Gastroesophageal sphincter (tissue), 4 donors: ENCODE results near the gene THRSP. TPM values are rescaled to one million over a fixed set of nuclear protein-coding genes. Genes with fewer than 3 reads are reported as not detected.

Experiments used
- ATAC-seq: fragments of 150-250 bp; one replicate; pipeline ENCODE4 v1.9.1; 2016; ENCODE audit warnings: mild to moderate bottlenecking, moderate library complexity
- H3K27ac ChIP-seq, 4 donors: fragments of 200-600 bp; sonication (generic) in 3 of 4; 1 replicate in 3 of 4; 2 replicates in 1 of 4; pipeline ENCODE4 v1.5.1; 2016 to 2019
- H3K27me3 ChIP-seq: fragments of 200-600 bp; sonication (generic); one replicate; pipeline ENCODE4 v1.5.1; 2019
- H3K36me3 ChIP-seq, 2 donors: fragments of 200-600 bp; sonication (generic); one replicate each; pipeline ENCODE4 v1.5.1; 2019; ENCODE audit warnings: control low read depth in 1 of 2
- H3K4me1 ChIP-seq, 3 donors: fragments of 200-600 bp; sonication (generic); 1 replicate in 2 of 3; 2 replicates in 1 of 3; pipeline ENCODE4 v1.5.1; 2016 to 2019; ENCODE audit warnings: control low read depth in 2 of 3
- H3K4me3 ChIP-seq, 2 donors: fragments of 200-600 bp; sonication (generic); one replicate each; pipeline ENCODE4 v1.5.1; 2019; ENCODE audit warnings: mild to moderate bottlenecking in 1 of 2, moderate library complexity in 1 of 2
- H3K9me3 ChIP-seq, 3 donors: fragments of 200-600 bp; sonication (generic); one replicate each; pipeline ENCODE4 v1.5.1; 2017 to 2019; ENCODE audit warnings: control low read depth in 2 of 3
- CTCF ChIP-seq, 4 experiments: fragments of 200-600 bp in 2 of 4; fragments of 450-650 bp in 2 of 4; sonication (generic) in 1 of 4; IDR thresholded peaks; one replicate each; pipeline ENCODE4 v1.5.1; 2017 to 2019; ENCODE audit warnings: antibody characterized with exemption in 4 of 4, mild to moderate bottlenecking in 2 of 4, moderate library complexity in 2 of 4
- EP300 ChIP-seq: sonication (generic); formaldehyde crosslinking; IDR thresholded peaks from one replicate; pipeline ENCODE4 v1.6.1; 2017; ENCODE audit warnings: antibody characterized with exemption, mild to moderate bottlenecking
- POLR2A ChIP-seq, 2 donors: fragments of 450-650 bp; IDR thresholded peaks; one replicate each; pipeline ENCODE4 v1.6.1; 2017; ENCODE audit warnings: antibody characterized with exemption in 2 of 2, mild to moderate bottlenecking in 2 of 2, moderate library complexity in 1 of 2
- POLR2AphosphoS5 ChIP-seq: sonication (generic); formaldehyde crosslinking; IDR thresholded peaks from one replicate; pipeline ENCODE4 v1.6.1; 2017; ENCODE audit warnings: antibody characterized with exemption
- WGBS, 2 donors: methylation state at CpG; one replicate each; pipeline ENCODE4 v1.1.5; 2018; ENCODE audit warnings: low coverage in 1 of 2; 5-methylcytosine and 5-hydroxymethylcytosine counted together
- total RNA-seq, 4 donors: library from RNA; depleted of rRNA; stranded (reverse); fragments of >200 nt; gene quantifications; one replicate each; pipeline ENCODE4 v1.1.0, GENCODE V29; 2016

Gene THRSP
- total RNA-seq, 4 donors from 2014 or later: 2.0 TPM; not detected in 3

- Histone ChIP-seq H3K27ac (no peak overlapping the region), H3K36me3 (peaks cover 3 to 66% of the 10 kb centered on the region in 2 donors), H3K4me3 (no peak overlapping the region), H3K9me3 (no peaks in the 10 kb centered on the region), H3K4me1 (no peaks in the 10 kb centered on the region), H3K27me3 (no peaks in the 10 kb centered on the region)
- WGBS, 2 donors: 87 to 100% methylated on average over 1 to 4 of the region's 4 CpGs
- no peak for ATAC-seq
- no peak for TF ChIP-seq CTCF (IDR thresholded peaks at IDR 0.05)
- no peak for TF ChIP-seq EP300
- TF ChIP-seq POLR2A (IDR thresholded peaks at IDR 0.05): no peak
- TF ChIP-seq POLR2AphosphoS5: no peak
Measured at GRCh38 chr11:78099666-78100065, 36.0 kb downstream of the THRSP start.

GRCh38 chr11:78100261-78100660 lies 36.6 kb downstream of the THRSP start:
- no peak for TF ChIP-seq POLR2A (IDR thresholded peaks at IDR 0.05)
- no peak overlapping the region for H3K4me3 ChIP-seq
- WGBS, 2 donors: 87 to 88% methylated on average over 4 to 5 of the region's 5 CpGs
- H3K36me3 ChIP-seq: peaks cover 3 to 66% of the 10 kb centered on the region in 2 donors
- ATAC-seq: no peak
- H3K4me1 ChIP-seq: no peaks in the 10 kb centered on the region
- no peaks in the 10 kb centered on the region for H3K27me3 ChIP-seq
- H3K27ac ChIP-seq: no peak overlapping the region
- no peaks in the 10 kb centered on the region for H3K9me3 ChIP-seq

DNA sequence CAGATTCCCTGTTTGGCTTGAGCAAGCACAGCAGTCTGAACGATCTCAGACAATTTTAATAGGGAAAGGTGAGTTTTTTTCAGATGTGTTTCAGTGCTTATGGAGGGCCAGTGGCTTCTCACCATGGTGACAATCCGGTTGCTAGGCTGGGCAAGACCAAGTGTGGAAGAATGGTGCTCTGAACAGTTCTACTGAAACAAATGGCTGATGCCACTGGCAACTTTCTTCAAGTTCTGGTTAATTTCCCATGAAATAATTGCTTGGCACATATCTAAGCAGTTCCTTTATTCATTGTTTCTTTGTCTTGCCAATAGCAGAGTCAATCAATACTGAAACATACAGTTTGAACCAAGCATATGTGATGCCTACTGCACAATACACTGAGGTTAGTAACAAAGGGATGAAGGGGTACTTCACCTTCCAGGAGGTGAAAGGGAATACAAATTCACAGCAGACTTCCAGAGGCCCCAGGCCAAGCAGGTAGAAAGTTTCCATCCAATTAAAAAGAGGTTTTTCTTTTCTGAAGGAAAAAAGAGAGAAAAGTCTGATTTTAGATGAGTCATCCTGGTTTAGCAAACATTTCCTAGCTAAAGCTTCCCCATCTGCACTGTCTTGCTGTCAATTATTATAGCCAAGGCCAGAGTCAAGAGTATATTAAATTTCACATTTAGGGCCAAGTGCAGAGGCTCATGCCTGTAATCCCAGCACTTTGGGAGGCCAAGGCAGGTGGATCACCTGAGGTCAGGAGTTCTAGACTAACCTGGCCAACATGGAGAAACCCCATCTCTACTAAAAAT lies 37.2 kb downstream of the THRSP start:
- no peak for ATAC-seq

DNA sequence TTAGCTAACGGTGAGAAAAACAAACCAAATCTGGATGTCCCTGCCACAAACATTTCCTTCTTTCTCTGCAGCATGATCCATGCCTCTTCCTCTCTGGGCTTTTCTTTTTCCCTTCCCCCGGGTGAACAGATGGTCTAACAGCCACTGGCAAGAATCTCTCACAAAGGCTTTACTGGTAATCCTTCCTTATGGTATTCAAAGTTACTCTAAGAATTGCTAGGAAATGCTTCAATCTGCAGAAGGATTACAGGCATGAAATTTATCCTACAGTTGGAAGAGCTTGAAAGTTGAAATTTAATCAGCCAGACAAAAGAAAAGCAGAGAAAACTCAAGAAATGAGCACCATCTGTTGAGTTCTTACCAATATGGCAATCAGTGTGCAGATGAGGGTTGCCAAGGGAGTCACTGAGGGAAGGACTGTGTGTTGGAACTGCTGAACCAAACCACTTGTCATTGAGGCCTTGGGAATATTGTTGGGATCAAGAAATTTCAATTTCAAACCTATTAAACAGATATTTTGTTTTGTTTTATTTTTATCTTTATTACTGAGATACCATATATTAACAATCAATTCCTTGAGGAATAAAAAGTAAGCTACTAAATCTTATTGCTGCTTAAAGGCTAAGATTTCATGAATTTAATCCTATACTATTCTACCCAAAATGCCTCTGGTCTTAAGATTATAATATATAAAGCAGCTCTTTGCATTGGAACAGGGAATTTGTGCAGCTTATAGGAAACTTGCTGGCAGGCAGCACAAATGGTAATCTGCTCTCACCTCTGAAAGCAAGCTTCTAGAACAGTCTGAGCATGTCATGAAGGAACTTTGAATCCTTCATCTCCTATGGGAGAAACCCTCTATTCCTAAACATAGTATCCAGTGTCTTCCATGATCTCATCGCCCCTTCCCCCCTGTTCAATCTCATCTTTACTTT lies 45.7 kb downstream of the THRSP start:
- Histone ChIP-seq H3K36me3 (peaks cover 0 to 83% of the 10 kb centered on the region in 2 donors), H3K9me3 (no peaks in the 10 kb centered on the region), H3K27ac (no peak overlapping the region), H3K4me1 (no peaks in the 10 kb centered on the region), H3K4me3 (no peak overlapping the region), H3K27me3 (no peaks in the 10 kb centered on the region)
- no peak for ATAC-seq
- TF ChIP-seq EP300 (no peak), CTCF (IDR thresholded peaks at IDR 0.05) (no peak), POLR2A (IDR thresholded peaks at IDR 0.05) (no peak)
- 55 to 64% methylated on average over 3 of the region's 3 CpGs for WGBS, 2 donors

More for the DNA sequence above, 37.2 kb downstream of the THRSP start:
- no peak for TF ChIP-seq EP300
- Histone ChIP-seq H3K27ac (no peak overlapping the region), H3K4me1 (no peaks in the 10 kb centered on the region), H3K4me3 (no peak overlapping the region), H3K9me3 (no peaks in the 10 kb centered on the region), H3K27me3 (no peaks in the 10 kb centered on the region), H3K36me3 (peaks cover 3 to 67% of the 10 kb centered on the region in 2 donors)
- 74 to 100% methylated on average over 1 to 2 of the region's 2 CpGs for WGBS, 2 donors

DNA sequence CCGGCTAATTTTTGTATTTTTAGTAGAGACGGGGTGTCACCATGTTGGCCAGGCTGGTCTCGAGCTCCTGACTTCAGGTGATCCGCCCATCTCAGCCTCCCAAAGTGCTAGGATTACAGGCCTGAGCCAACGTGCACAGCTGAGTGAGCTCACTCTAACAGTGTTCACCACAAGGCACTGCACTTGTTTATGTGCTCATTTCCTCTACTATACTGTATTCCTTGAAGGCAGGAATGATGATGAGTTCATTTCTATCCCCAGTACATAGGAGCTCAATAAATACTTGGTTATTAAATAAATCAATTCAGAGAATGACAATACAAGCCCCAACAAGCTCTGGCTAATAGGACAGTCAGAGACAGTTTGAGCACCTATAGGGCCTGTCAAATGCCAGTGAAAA lies 46.7 kb downstream of the THRSP start:
- peaks cover 0 to 79% of the 10 kb centered on the region in 2 donors for H3K36me3 ChIP-seq
- H3K4me3 ChIP-seq: no peak overlapping the region
- TF ChIP-seq POLR2AphosphoS5 (no peak), EP300 (no peak), CTCF (IDR thresholded peaks at IDR 0.05) (no peak), POLR2A (IDR thresholded peaks at IDR 0.05) (no peak)
- WGBS, 2 donors: 90 to 100% methylated on average over 1 to 2 of the region's 5 CpGs
- no peaks in the 10 kb centered on the region for H3K4me1 ChIP-seq
- H3K27ac ChIP-seq: no peak overlapping the region
- ATAC-seq: no peak
- no peaks in the 10 kb centered on the region for H3K27me3 ChIP-seq
- no peaks in the 10 kb centered on the region for H3K9me3 ChIP-seq
